GM12875 (cell line): ENCODE results near the gene DTNA.

Experiments used
- H3K4me3 ChIP-seq: one replicate; pipeline ENCODE4 v1.5.1; 2011; ENCODE audit warnings: low read depth, low read length, control low read depth
- CTCF ChIP-seq: IDR thresholded peaks from 2 replicates; pipeline ENCODE4 v1.5.1; 2011; ENCODE audit warnings: low read depth, mild to moderate bottlenecking, control low read depth, inconsistent platforms, low read length, moderate library complexity, borderline replicate concordance; ENCODE audit not compliant: insufficient read depth

DTNA gene

GRCh38 chr18:34796035-34796657 is 86.0 kb downstream of the DTNA start:
- TF ChIP-seq CTCF = no peak
- no peak overlapping the region for H3K4me3 ChIP-seq

GRCh38 chr18:34799291-34799690 is 89.2 kb downstream of the DTNA start:
- TF ChIP-seq CTCF = no peak
- no peak overlapping the region for H3K4me3 ChIP-seq

- TF ChIP-seq CTCF = no peak
- H3K4me3 ChIP-seq = no peak overlapping the region
Observed at GRCh38 chr18:34800381-34800780, 90.3 kb downstream of the DTNA start.

- TF ChIP-seq CTCF = no peak
- H3K4me3 ChIP-seq = no peak overlapping the region
Observed at GRCh38 chr18:34801774-34802173, 91.7 kb downstream of the DTNA start.

GRCh38 chr18:34802959-34803358 is 92.9 kb downstream of the DTNA start:
- no peak for TF ChIP-seq CTCF
- H3K4me3 ChIP-seq = no peak overlapping the region

GRCh38 chr18:34803877-34804400 is 93.8 kb downstream of the DTNA start:
- H3K4me3 ChIP-seq = no peak overlapping the region
- TF ChIP-seq CTCF = no peak

GRCh38 chr18:34805103-34805877 is 95.2 kb downstream of the DTNA start:
- no peak for TF ChIP-seq CTCF
- no peak overlapping the region for H3K4me3 ChIP-seq
